Activated CD8-positive, alpha-beta memory T cell treated with anti-CD3 and anti-CD28 coated beads for 4 hours (primary cell): ENCODE measurements around the gene CYLC2.

Experiments
- DNase-seq, 2 donors: peaks; one replicate each; pipeline ENCODE4 v3.0.0-alpha.2; 2020; ENCODE audit warnings: low read depth in 2 of 2

The CYLC2 gene

GRCh38 chr9:102995033-102995432 is at the start of gene CYLC2:
Gene CYLC2, plus strand, starts transcription at chr9:102995333. Its CDS starts 48 bp downstream, at chr9:102995381.
- no peak for DNase-seq

GRCh38 chr9:102950346-102950745 is 44.8 kb upstream of the CYLC2 start:
- no peak for DNase-seq

GRCh38 chr9:102966999-102967398 is 28.1 kb upstream of the CYLC2 start:
- DNase-seq: no peak

GRCh38 chr9:102967979-102968378 is 27.2 kb upstream of the CYLC2 start:
- no peak for DNase-seq

GRCh38 chr9:102972780-102973179 is 22.4 kb upstream of the CYLC2 start:
- no peak for DNase-seq

- no peak for DNase-seq
Observed at GRCh38 chr9:102974530-102974929, 20.6 kb upstream of the CYLC2 start.

- no peak for DNase-seq
Observed at GRCh38 chr9:102975251-102975650, 19.9 kb upstream of the CYLC2 start.

- no peak for DNase-seq
Observed at GRCh38 chr9:102985162-102985895, 9.8 kb upstream of the CYLC2 start.

- DNase-seq: no peak
Observed at GRCh38 chr9:102986425-102986824, 8.7 kb upstream of the CYLC2 start.

GRCh38 chr9:103003689-103004088 is 8.6 kb downstream of the CYLC2 start:
- no peak for DNase-seq

GRCh38 chr9:103014242-103014641 is 19.1 kb downstream of the CYLC2 start:
- DNase-seq: no peak

GRCh38 chr9:103025796-103026195 is 30.7 kb downstream of the CYLC2 start:
- no peak for DNase-seq

GRCh38 chr9:103037508-103038477 is 42.7 kb downstream of the CYLC2 start:
- DNase-seq: no peak

- no peak for DNase-seq
Observed at GRCh38 chr9:103041961-103042360, 46.8 kb downstream of the CYLC2 start.
